ENCODE data around the gene MYL12B. TPM values are rescaled to one million over a fixed set of nuclear protein-coding genes. Genes with fewer than 3 reads are reported as not detected.

Gene MYL12B
- total RNA-seq, 1 donor from 2014 or later, result 123 TPM

- Mint-ChIP-seq H3K9me3 (ENCODE audit: unreplicated experiment) (peaks cover 2% of the 10 kb centered on the region), H3K36me3 (ENCODE audit: unreplicated experiment) (no peaks in the 10 kb centered on the region), H3K4me1 (ENCODE audit: low read depth, unreplicated experiment) (peaks cover 5% of the 10 kb centered on the region), H3K27ac (ENCODE audit: unreplicated experiment) (no peak overlapping the region), H3K4me3 (ENCODE audit: unreplicated experiment) (no peak overlapping the region), H3K27me3 (ENCODE audit: unreplicated experiment) (peaks cover 1% of the 10 kb centered on the region)
- no peak for DNase-seq
- TF ChIP-seq CTCF (IDR thresholded peaks at IDR 0.05; ENCODE audit: partially characterized antibody, unreplicated experiment), result no peak
Measured at GRCh38 chr18:3323900-3324299, 62.0 kb downstream of the MYL12B start.

Other genes with a start within 250 kb of the MYL12B start
- 7.6 TPM for gene LPIN2, start 249.0 kb upstream of the MYL12B start, total RNA-seq (ENCODE audit: unreplicated experiment)
- gene MYOM1, start 42.2 kb upstream of the MYL12B start, total RNA-seq (ENCODE audit: unreplicated experiment), result 1.3 TPM
- 175 TPM for gene MYL12A, start 14.3 kb upstream of the MYL12B start, total RNA-seq (ENCODE audit: unreplicated experiment)
- 17.1 TPM for gene TGIF1, start 188.0 kb downstream of the MYL12B start, total RNA-seq (ENCODE audit: unreplicated experiment)